NCI-H1930 (cell line): ENCODE results near the gene KIAA1671.

Source experiments
- DNase-seq, 2 experiments: peaks; one replicate each; lab custom pipeline; 2025; lab: John Stamatoyannopoulos, UW

Gene KIAA1671

DNA sequence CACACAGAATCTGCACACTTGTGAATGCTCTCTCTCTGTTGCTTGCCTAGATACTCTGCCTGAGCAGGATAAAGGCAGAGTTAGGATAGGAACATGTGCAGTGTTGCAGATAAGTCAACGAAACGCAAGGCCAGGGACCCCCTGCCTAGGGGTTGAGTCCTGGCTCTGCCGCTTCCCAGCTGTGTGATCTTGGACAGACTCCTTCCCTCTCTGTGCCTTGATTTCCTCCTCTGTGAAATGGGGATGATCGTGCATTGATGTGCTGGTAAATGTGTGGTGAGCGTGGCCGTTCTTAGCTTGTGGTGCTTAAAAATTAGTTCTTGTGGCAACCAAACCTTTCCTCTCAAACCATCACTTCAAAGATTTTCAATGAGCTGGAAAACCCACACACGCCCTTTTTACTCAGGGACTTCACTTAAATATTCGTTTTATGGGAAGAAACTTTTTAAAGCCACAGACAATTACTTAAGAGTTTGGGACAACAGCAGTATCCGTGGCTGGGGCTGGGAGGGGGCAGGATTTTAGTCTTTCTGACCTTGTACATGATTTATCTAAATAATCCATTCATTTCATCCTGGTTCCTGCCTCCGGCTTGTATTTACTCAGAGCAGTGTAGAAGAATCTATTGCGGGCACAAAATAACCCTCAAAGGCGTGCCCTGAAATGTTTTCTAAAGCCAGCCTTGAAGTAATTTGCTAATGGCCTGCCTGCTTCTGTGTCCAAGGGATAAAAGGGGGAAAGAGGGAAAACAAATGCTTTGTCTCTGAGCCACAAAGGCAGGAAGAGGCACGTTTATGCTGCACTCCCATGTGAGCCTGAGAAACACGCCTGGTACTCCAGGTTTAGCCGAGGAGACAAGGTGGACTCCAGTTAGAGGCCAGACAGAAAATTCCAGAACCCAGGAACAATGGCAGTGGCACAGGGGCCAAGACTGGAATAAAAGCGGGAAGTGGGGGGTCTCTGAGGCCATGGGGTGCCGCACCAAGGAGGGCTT lies 162.2 kb downstream of the KIAA1671 start:
- no peak for DNase-seq

DNA sequence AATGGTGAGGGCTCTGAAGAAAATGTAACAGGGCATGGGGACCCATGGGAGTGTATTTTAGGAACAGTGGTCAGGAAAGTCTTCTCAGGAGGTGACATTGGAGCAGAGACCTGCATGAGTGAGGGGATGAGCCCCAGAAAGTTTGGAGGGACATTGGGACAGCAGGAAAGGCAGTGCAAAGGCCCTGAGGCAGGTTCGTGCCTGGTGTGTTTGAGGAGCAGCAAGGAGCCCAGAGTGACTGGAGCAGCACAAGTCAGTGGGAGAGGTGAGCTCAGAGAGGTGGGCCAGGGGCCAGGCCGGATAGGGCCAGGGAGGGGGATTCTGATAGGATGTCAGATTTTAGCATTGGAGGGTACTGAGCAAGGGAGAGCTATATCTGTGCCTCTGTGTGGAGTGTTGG lies 167.1 kb downstream of the KIAA1671 start:
- no peak for DNase-seq

DNA sequence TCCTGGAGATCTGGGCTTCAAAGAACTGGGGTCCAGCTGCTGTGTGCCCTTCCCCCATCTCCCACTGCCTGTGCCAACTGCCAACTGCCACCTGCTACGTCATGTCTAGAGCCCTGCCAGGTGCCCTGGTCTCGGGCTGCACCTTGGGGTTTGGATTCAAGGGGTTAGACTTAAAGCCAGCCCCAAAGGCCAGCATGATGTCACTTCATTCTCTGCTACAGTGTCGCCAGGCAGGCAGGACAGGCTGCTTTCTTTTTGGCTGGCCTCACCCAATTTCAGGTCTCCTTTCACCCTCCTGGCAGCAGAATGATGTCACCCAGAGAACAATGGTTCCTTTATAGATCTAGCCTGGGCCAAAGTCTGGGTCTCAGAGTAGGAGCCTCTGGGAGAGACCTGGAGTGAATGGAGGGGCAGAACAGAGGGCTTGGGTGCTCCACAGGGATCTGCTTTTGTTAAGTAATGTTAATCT lies 167.6 kb downstream of the KIAA1671 start:
- DNase-seq, result no peak

DNA sequence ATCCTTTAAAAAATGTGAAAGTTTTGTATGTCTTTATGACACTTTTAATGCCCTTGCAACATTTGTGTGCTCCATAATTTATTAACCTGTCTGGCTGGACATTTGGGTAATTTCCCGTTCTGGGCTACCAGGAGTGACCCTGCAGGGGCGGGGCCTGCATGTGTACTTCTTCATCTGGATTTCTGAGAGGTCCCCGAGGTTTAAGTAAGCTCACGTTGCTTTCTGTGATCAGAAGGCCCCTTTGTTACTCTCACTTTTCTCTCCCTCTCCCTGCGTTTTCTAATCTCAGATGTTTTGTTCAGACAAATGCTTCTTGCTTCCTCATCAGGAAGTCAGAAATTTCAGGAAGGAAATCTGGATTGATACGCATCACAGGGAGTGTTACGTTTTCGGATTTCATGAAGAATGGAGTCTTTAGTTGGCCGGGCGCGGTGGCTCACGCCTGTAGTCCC lies 168.3 kb downstream of the KIAA1671 start:
- no peak for DNase-seq

DNA sequence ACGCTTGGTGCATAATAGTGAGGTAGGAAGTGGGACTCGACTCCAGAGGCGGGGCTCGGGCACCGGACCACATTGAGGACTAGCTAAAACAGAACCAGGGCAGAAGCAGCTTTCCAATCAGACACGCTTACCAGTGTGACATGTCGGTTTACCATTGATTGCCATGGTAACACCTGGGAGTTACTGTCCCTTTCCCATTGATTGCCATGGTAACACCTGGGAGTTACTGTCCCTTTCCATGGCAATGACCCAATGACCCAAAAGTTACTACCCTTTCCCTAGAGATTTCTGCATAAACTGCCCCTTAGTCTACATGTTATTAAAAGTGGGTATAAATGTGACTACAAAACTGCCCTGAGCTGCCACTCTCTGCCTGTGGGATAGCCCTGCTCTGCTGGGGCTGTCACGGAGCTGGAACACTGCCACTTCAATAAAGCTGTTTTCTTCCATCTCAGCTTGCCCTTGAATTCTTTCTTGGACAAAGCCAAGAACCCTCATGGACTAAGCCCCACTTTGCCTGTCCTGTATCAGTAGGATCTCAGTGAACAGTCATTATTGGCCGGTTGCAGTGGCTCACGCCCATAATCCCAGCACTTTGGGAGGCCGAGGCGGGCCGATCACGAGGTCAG lies 169.7 kb downstream of the KIAA1671 start:
- no peak for DNase-seq

DNA sequence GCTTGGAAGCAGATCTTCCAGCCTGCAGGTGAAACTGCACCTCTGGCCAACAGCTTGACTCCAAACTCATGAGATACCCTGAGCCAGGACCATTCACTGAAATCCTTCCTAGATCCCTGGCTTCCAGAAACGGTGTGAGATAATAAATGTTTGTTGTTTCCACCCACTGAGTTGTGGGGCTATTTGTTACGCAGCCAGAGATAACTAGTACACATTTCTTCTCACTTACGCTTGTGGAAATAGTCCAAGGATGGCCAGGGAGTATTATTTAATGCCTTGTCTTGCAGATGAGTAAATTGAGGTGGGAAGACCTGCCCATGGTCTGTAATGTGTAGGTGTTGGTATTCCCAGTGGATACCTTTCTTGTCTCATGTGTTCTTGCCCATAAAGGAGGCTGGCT lies 171.2 kb downstream of the KIAA1671 start:
- DNase-seq, result no peak

DNA sequence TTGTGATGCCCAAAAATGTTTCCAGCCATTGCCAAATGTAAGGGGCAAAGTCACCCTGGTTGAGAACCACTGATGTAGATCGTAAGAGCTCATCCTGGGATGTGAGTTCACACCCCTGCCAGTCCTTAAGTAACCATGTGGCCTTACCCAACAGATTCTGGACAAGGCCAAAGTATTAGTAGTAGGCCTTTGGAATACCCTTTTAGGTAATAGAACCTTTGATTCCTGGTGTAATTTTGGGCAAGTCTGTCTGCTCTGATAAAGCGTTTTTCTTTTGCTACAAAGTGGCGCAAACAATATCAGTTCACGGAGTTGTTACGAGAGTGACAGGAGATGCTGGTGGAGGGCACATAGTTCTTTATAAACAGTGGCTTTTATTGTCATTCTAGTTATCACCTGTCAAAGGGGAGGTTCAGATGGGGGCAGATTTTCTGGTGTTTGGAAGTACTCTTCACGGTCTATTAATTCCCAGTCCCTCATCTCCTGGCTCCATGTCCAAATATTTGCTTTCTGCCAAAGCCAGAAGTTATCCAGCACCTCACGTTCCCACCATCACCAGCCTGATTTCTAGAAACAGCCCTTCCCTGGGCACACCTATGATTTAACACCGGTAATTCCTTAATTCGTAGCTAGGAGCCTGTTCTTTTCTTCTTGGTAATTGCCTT lies 173.3 kb downstream of the KIAA1671 start:
- DNase-seq, result no peak

DNA sequence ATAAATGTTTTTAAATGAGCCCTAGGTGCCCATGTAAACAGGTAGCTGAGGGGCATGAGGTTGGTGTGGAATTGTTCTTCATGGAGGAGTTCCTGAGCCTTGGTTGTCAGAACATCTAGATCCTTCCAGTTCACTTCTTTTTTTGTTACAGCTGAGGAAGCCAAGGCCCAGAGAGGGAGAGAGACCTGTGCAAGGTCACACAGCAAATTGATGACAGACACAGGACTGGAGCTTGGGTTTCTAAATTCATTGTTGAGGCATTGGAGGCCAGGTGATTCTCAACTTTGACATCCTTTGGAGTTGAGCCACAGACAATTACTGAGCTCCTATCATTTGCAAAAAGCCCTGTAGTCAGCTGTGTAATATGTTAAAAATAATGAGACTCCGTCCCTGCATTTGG lies 174.0 kb downstream of the KIAA1671 start:
- DNase-seq, result no peak

DNA sequence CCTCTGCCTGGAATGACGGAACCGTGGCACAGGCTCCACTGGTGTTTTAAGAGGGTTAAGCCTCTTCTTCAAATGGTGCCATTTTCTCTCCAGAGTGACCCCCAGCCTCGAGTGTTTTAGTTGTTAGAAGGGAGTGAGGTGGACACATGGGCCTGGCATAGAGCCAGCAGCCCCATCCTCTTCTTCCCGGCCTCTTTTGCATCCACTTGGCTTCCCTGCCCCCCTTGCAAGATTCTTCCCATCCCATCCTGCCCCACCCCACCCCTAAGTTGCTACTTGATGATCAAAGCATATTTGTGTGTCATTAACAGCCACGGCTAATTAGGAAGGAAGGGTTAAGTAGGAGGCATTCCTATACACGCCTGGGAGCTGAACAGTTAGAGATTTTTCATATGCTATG lies 174.8 kb downstream of the KIAA1671 start:
- DNase-seq, result no peak

DNA sequence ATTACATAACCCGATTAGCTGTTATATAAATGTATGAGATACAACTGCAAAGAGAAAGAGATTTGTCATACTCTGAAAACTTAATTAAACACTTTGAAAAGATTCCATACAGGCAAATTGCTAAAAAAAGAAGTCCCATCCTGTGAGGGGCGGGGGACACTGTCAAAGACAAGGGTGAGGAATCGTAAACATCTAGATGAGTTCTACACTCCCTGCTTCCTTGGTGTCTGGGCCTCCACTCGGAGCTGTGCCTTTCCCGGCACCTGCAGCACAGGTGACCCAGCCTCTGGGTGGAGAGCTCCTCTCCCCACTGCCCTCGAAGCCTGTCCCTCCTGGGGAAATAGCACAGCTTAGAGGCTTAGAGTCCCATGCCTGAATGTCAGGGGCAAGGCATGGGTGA lies 177.9 kb downstream of the KIAA1671 start:
- no peak for DNase-seq

DNA sequence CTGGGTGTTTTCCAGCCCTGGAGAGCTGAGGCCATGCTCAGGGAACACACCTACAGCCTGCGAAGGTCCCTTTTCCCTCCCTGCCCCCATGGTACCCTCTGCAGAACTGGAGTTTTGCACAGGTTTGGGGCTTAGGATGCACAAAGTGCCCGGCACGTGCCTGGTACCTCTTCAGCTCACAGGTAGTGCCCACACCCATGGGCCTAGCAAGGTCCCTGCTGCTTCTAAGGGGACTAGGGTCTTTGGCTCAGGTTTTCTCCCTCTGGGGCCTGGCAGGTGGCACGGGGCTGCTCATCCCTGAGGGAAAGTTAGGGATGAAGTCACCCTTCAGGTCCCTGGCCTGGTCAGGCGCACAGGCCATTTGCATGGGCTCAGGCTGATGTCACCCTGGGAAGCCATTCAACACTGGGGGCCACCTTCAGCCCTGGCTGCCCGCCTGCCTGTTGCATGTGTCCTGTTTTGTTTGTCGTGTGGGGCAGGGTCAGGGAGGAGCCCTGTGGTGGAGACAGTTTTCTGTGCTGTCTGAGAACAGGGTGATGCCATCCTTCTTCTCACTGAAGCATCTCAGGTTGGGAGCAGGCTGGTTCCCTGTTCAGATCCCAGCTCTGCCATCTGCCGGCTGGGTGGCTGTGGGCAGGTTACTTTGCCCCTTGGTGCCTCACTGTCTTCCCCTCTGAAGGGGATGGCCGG lies 178.8 kb downstream of the KIAA1671 start:
- DNase-seq, result no peak

DNA sequence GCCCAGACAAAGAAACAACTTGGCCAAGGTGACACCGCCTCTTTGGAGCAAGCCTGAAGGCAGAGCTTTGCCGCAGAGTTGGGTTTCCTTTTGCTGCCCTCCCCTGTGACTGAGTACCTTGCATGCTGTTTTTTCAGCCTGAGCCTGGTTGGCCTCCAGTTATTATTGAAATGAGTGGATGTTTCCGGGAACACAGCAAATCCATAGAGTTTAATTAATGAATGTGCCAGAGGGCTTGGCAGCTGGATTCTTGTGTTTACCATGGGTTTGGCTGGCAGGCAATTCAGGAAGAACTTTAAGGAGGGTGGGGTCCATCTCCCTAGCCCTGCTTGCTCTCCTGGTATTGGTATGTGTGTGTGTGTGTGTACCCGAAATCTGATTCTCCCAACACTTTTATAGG lies 181.5 kb downstream of the KIAA1671 start:
- no peak for DNase-seq

DNA sequence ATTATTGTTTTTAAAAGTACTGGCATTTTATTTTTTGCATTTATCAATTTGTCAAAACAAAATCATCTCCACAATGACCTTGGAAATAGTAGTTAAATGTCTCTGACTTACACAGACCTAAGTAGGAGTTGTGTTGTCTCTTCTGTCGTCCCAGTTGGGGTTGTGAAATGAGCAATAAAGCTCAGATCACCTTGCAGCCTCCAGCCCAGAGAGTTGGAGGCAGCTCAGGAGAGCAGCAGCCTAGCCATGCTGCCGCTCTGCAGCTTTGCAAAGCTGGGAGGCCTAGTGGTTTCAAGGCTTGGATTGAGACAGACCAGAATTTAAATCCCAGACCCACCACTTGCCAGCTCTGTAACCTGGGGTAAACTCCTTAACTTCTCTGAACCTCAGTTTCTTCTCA lies 181.9 kb downstream of the KIAA1671 start:
- no peak for DNase-seq

DNA sequence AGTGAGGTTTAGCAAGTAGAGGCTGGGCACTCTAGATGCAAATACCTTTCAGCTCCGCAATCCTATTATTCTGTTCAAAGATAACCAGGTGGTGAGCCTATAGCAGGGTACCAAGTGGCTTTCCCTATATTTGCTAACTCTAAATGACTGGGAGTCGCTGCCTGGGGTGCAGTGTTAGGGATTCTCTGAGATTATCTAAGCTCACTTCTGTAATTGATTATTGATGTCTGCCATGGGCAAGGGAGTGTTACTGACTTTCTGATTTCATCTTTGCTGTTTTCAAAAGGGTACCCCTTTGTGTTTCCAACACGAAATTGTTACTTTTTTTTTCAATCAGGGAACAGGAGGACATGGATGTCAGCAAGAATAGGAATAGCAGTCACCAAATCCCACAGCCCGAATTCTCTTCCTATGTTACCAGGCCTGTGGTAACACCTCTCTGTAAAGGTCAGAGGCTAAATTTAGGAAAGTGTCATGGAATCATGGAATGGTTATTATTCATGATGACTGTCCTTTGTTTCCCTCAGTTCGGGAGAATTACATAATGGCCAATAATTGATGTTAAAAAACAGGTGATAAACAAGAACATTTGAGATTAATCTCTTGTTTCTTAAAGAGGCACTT lies 184.5 kb downstream of the KIAA1671 start:
- no peak for DNase-seq

DNA sequence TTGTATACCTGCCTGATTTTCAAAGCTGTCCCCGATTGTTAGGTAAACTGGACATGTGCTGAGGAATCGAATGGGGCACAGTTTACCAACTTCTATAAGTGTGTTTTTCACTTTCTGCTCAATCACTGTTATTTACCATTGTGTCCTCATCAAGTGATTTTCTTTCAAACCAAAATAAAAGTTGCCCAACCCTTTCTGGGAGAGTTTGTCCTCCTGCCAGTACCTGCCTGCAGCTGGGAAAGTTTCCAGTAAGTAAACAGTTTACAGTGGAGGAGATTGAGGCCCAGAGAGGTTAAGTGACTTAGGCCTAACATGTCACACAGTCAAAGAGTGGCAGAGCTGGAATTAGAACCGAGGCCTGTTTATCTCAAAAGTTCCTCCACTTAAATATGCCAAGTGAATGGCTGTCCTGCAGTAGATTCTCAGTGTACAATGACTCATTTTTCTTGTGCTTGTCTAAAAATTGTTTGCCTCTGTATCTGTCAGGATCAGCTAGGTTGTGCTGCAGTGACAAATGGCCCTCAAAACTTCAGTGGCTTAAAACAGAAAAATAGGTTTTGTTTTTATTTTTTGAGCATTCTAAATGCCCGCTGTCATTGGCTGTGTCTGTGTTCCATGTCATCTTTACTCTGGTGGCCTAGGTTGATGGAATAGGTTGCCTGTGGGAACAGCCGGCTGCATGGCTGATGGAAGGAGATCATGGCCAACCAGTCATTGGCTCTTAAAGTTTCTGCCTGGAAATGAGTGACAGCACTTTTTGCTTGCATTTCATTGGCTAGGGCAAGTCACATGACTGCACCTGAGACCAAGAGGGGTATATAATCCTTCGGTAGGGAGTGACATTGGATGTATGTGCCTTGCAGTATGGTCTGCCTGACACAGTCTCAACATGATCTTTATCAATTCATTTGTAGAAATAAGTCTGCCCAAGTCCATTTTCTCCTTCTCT lies 185.3 kb downstream of the KIAA1671 start:
- no peak for DNase-seq

DNA sequence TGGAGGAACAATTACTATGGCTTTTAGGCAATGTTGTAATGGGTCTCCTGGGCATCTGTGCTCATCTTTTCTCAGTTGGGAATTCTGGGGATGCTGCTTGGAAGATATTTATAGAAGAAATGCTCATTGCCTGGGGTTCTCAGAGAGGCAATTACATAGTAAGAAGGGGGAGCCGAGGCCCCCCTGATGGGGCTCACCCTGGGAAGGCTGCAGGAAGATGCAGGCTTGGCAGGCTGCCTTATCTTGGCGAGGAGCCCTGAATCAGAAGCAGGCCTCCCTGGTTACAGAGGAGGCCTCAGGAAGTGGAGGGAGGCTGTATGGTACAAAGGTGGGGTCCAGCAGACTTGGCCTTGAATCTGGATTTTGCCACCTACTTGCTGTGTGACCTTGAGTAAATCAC lies 186.5 kb downstream of the KIAA1671 start:
- DNase-seq, result no peak

DNA sequence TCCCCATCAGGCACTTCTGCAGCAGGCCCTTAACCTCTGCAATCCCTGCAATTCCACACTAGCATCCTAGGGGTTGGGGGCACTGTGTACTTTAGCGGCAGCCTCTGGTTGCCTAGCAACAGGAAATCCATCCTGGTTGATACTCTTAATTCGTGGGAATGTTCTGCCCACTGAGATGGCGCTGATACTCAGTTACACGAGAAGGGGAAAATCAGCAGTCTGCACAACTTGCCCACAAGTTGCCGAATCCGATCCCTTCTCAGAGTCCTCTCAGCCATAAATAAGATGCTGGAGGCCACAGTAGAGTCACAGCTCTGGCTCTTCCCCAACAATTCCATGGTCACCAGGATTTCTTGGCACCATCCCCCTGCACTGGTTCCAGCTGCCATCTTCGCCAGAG lies 189.6 kb downstream of the KIAA1671 start:
- DNase-seq, result no peak

DNA sequence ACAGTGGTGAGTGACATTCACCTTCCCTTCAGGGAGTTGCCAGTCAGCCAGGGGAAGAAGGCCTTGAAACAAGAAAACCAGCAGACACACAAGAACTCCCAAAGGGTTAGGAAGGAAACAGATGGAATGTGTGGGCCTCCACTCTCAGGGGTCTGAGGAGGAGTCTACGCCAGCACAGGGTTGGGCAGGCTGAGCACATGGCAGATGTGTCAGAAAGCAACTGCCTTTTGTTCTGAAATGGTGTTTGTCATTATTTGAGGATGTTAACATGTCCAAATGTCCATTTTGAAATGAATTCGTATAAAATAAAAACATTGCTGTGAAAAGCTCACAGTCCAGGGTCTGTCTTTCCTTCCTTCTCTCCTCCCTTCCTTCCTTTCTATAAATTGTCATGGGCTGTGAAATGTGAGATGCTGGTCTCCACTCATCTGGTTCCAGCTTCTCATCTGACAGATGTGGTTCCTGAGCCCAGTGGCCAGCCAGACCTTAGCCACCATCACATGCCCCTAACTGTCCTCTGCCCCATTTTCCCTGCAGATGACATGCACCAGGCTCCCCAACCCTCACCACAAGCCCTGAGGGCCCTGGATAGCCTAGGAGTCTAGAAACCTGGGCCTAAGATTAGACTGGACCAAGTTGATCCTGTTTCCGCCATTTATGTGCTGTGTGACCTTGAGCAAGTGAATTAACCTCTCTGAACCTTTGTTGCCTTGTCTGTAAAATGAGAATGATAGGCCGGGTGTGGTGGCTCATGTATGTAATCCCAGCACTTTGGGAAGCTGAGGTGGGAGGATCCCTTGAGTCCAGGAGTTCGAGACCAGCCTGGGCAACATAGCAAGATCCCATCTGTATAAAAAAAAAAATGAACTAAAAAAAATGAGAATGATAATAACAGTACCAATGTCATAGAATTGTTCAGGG lies 190.9 kb downstream of the KIAA1671 start:
- no peak for DNase-seq

DNA sequence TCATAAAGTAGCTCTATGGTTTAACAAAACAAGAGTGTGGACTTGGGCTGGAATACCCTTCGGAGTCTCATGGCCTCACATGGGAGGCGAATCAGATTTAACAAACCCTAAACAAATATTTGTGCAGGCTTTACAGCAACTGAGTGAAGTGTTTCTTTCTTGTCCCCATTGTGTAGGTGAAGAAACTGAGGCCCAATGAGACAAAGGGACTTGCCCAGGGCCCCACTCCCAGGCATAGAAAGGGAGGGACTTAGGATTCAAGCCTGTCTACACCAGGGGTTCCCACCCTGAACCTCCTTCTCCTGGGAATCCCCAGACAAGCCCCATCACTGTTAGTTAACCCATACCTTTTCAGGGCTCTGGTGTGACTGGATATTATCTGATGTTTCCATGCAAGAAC lies 192.0 kb downstream of the KIAA1671 start:
- DNase-seq, result no peak
